ENCODE data around the gene NLRC5.

DNA sequence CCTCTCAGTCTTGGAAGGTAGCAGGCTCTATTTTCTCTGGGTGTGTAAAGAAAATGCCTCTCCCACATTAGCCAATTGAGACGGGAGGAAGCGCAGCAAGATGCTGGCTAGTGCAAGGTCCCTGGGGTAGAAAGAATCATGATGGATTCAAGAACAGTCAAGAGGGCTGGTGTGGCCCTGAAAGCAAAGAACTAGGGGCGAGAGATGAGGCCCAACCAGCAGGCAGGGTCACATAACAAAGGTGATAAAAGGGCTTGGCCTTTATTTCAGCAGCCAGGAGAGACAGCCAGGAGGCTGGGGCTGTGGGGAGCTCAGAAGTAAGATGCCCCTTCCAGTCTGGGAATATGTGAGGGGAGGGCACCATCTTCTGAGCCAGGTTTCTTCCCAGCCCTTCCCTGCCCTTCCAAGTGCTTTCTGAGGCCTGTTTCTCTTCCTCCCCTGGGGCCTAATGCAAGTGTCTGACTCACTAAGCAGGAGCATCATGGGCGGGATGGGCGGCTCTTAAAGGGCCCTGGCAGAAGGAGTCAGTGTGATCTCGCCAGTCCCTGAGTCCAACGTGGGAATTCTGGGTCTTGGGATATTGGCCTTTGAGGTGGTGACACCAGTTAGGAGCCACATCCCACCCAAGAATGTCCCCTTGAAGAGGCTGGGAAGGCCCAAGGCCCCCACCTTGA is 3.9 kb upstream of the NLRC5 start:
- TF ChIP-seq, protein P1, sequence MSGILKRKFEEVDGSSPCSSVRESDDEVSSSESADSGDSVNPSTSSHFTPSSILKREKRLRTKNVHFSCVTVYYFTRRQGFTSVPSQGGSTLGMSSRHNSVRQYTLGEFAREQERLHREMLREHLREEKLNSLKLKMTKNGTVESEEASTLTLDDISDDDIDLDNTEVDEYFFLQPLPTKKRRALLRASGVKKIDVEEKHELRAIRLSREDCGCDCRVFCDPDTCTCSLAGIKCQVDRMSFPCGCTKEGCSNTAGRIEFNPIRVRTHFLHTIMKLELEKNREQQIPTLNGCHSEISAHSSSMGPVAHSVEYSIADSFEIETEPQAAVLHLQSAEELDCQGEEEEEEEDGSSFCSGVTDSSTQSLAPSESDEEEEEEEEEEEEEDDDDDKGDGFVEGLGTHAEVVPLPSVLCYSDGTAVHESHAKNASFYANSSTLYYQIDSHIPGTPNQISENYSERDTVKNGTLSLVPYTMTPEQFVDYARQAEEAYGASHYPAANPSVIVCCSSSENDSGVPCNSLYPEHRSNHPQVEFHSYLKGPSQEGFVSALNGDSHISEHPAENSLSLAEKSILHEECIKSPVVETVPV (CRISPR knock-in tag; IDR thresholded peaks at IDR 0.05), result no peak
- TF ChIP-seq, protein P2, sequence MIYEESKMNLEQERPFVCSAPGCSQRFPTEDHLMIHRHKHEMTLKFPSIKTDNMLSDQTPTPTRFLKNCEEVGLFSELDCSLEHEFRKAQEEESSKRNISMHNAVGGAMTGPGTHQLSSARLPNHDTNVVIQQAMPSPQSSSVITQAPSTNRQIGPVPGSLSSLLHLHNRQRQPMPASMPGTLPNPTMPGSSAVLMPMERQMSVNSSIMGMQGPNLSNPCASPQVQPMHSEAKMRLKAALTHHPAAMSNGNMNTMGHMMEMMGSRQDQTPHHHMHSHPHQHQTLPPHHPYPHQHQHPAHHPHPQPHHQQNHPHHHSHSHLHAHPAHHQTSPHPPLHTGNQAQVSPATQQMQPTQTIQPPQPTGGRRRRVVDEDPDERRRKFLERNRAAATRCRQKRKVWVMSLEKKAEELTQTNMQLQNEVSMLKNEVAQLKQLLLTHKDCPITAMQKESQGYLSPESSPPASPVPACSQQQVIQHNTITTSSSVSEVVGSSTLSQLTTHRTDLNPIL (CRISPR knock-in tag; IDR thresholded peaks at IDR 0.05; ENCODE audit: low read depth), result no peak

All from SK-N-SH treated with all-trans-retinoic acid at 6 μM for 48 hours (cell line).